GM12873 (cell line): ENCODE data around the gene PDXP.

ENCODE experiments used
- TF ChIP-seq, protein P1 (sequence below): IDR thresholded peaks from 2 replicates; pipeline ENCODE4 v1.5.1; 2012; ENCODE audit warnings: low read depth, mild to moderate bottlenecking, moderate library complexity, low read length, control low read depth; ENCODE audit not compliant: insufficient read depth; ENCODE audit errors: missing control alignments

The PDXP gene

DNA sequence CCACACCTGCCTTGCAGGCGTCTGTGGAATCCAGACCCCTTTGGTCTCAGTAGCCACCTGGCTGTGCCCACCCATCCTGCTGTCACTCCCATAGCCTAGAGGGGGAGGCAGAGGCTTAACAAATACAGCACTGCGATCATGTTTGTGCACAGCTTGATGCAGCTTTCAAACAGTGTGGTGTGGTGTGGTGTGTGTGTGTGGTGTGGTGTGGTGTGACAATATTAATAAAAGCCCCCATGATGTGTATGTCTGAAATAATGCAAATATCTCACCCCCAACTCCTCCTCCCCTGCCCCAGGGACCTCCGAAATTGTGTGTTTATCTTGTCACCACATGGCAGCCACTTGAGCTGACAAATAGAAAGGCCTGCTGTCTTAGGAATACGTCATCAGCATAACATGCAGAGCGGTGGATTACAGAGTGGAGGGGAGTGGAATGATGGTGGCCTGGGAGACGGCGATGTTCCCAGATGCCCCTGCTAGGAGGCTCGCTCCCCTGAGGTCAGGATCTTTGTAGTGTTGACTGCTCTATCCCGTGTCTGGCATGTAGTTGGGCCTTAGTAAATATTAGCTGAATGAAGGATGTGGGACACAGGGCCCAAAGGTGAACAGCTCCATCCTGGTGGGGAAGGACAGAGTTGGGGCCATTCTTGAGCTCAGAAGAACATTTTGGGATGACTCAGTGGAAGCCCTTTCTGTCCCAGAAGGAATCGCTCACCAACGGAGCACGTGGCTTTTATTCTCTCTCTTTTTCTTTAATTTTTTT is 2.8 kb downstream of the PDXP start:
- TF ChIP-seq, protein P1, sequence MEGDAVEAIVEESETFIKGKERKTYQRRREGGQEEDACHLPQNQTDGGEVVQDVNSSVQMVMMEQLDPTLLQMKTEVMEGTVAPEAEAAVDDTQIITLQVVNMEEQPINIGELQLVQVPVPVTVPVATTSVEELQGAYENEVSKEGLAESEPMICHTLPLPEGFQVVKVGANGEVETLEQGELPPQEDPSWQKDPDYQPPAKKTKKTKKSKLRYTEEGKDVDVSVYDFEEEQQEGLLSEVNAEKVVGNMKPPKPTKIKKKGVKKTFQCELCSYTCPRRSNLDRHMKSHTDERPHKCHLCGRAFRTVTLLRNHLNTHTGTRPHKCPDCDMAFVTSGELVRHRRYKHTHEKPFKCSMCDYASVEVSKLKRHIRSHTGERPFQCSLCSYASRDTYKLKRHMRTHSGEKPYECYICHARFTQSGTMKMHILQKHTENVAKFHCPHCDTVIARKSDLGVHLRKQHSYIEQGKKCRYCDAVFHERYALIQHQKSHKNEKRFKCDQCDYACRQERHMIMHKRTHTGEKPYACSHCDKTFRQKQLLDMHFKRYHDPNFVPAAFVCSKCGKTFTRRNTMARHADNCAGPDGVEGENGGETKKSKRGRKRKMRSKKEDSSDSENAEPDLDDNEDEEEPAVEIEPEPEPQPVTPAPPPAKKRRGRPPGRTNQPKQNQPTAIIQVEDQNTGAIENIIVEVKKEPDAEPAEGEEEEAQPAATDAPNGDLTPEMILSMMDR: peak; percentile 60

DNA sequence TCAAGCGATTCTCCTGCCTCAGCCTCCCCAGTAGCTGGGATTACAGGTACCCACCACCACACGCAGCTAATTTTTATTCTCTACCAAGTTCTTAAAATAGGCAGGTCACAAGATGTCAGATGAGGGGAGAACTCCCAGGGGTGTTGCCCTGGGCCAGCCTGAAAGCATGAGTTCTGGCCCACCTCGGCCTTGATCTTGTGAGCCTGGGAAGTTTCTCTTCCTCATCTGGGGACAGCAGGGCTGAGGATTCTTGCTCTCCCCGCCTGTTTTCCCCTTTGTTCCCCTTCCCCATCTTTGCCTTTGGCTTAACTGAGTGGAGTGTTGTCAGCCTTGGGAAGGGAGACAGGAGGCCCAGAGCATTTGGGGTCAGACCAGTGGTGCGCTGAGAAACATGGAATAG is 3.5 kb downstream of the PDXP start:
- TF ChIP-seq, protein P1: no peak

DNA sequence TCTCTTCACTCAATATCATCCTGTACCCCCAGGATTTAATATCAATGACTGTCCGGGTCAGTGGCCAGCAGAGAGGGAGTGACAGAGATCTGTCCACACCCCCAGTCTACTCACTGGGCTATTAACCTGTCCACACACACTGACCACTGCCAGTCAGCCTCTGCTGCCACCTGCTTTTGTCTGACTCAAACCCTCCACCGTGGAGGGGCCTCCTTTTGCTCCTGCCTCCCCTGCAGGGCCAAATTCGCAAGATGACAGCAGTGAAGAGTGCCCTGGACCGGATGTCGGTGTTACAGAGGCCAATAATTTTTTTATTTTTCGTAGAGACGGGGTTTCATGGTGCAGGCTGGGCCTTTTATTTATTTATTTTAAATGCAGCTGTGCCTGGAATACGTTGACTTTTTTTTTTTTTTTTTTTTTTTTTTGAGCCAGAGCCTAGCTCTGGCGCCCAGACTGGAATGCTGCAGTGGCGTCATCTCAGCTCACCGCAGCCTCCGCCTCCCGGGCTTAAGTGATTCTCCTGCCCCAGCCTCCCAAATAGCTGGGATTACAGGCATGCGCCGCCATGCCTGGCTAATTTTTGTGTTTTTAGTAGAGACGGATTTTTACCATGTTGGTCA is 5.1 kb downstream of the PDXP start:
- TF ChIP-seq, protein P1: no peak

DNA sequence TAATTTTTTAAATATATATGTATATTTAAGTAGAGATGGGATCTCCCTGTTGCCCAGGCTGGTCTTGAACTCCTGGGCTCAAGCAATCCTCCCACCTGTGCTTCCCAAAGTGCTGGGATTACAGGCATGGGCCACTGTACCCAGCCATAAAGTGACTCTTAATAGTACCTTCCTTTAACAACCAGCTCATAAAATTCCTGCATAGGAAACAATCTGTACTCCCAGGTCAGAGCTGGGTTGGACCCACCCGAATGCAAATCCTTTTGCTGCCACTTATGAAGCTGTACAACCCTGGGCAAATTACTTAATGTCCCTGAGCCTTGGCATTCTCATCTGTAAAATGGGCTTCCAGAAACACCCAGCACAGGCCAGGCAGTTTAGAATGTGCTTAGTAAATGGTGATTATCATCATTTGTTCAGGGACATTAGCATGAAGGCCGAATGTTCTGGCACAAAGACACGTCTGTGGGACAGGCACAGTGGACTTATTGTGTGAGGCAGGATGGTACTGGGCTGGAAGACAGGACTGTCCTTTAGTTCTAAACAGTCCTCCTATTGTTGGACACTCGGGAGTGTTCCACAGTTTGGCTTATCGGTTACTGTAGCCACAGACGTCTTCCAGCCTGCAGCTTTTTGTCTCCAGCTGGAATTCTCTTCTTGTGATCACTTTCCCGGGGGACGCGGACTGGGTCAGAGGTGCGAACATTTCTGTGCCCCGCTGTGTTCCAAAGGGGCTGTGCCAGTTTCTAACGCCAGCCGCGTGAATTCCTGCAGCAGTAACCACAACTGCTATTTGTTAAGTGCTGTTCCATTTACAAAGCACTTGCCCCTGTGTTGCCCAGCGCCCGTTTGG is 6.0 kb downstream of the PDXP start:
- TF ChIP-seq, protein P1: no peak

DNA sequence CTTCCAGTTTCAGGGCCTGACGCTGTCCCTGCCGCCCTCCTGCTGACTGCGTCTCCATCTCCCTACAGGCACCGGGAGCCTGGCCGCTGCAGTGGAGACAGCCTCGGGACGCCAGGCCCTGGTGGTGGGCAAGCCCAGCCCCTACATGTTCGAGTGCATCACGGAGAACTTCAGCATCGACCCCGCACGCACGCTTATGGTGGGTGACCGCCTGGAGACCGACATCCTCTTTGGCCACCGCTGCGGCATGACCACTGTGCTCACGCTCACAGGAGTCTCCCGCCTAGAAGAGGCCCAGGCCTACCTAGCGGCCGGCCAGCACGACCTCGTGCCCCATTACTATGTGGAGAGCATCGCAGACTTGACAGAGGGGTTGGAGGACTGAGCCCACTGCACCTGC is 7.0 kb downstream of the PDXP start:
- TF ChIP-seq, protein P1: no peak

DNA sequence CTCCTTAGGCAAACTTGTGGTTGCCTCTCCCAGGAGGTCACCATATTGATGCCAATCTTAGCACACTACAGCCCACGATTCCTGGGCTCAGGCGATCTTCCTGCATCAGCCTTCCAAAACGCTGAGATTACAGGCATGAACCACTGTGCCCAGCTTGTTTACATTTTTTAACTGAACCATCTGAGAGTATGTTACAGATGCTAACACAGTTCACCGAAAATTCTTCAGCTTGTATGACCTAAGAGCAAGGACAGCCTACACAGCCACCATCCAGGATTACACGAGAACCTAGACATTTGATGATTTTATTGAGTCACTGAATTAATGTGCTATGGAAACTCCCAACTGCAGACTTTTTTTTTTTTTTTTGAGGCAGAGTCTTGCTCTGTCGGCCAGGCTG is 11.1 kb downstream of the PDXP start:
- TF ChIP-seq, protein P1: no peak

DNA sequence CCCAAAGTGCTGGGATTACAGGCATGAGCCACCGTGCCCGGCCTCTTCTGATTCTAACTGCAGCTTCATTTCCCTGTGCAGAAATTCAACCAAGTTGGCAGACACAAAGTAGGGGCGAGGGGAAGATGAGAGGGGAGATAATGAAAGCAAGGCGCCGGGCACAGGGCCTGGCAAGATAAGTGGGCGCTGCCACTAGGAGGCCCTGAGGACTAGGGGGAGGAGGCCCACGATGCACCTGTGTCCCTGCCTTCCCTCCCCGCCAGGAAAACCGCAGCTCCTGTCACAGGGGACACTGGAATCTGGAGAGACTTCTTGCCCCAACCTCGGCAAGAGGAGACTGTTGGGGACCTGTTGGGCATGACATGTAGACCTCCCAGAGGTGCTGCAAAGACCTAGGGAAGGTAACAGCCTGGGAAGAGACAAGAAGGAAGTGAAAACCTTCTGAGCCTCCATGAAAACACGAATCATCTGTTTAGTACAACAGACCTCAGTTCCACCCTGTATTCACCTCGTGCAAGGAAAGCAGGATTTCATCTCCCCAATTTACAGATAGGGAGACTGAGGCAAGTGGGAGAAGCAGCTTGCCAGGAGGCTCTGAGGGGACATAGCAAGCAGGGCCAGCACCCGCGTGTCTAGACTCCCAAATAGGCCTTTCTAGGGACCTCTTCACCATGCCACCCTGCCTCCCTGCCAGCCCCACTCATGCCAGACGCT is 13.8 kb downstream of the PDXP start:
- TF ChIP-seq, protein P1: peak; percentile 26
